ENCODE results near the gene SMARCA4.

DNA sequence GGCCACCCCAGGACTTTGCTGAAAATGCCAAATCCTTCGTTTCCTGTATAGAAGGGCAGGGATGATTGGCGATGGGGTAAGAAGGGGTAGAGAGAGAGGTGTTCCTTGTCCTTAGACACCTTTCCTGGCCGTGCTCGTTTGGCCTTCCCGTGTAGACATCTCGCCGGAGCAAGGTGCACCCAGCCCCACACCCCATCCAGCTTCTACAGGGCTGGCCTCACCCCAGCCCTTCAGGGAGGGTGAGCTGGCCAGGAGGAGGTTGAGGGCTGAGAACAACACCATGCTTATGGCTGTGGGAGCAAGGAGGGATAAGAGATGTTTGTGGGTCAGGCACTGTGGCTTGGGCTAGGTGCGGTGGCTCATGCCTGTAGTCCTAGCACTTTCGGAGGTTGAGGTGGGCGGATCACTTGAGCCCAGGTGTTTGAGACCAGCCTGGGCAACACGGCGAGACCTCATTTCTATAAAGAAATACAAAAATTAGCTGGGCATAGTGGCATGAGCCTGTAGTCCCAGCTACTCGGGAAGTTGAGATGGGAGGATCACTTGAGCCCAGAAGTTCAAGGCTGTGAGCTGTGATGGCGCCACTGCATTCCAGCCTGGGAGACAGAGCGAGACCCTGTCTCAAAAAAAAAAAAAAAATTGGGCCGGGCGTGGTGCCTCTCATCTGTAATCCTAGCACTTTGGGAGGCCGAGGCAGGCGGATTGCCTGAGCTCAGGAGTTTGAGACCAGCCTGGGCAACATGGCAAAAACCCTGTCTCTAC is 15.5 kb downstream of the SMARCA4 start:
- TF ChIP-seq, protein P1, sequence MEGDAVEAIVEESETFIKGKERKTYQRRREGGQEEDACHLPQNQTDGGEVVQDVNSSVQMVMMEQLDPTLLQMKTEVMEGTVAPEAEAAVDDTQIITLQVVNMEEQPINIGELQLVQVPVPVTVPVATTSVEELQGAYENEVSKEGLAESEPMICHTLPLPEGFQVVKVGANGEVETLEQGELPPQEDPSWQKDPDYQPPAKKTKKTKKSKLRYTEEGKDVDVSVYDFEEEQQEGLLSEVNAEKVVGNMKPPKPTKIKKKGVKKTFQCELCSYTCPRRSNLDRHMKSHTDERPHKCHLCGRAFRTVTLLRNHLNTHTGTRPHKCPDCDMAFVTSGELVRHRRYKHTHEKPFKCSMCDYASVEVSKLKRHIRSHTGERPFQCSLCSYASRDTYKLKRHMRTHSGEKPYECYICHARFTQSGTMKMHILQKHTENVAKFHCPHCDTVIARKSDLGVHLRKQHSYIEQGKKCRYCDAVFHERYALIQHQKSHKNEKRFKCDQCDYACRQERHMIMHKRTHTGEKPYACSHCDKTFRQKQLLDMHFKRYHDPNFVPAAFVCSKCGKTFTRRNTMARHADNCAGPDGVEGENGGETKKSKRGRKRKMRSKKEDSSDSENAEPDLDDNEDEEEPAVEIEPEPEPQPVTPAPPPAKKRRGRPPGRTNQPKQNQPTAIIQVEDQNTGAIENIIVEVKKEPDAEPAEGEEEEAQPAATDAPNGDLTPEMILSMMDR (conservative IDR thresholded peaks at IDR 0.05; ENCODE audit: low read depth in 2 of 2): no peak
- TF ChIP-seq EZH2 (IDR thresholded peaks at IDR 0.05; ENCODE audit: low read depth, unreplicated experiment): no peak
- no peak for TF ChIP-seq ZNF331 (CRISPR knock-in tag; IDR thresholded peaks at IDR 0.05; ENCODE audit: low read depth)
- no peak for TF ChIP-seq POLR2AphosphoS5 (IDR thresholded peaks at IDR 0.05; ENCODE audit: low read depth)
- no peak for TF ChIP-seq ZNF114 (CRISPR knock-in tag; IDR thresholded peaks at IDR 0.05)
- TF ChIP-seq, protein P2, sequence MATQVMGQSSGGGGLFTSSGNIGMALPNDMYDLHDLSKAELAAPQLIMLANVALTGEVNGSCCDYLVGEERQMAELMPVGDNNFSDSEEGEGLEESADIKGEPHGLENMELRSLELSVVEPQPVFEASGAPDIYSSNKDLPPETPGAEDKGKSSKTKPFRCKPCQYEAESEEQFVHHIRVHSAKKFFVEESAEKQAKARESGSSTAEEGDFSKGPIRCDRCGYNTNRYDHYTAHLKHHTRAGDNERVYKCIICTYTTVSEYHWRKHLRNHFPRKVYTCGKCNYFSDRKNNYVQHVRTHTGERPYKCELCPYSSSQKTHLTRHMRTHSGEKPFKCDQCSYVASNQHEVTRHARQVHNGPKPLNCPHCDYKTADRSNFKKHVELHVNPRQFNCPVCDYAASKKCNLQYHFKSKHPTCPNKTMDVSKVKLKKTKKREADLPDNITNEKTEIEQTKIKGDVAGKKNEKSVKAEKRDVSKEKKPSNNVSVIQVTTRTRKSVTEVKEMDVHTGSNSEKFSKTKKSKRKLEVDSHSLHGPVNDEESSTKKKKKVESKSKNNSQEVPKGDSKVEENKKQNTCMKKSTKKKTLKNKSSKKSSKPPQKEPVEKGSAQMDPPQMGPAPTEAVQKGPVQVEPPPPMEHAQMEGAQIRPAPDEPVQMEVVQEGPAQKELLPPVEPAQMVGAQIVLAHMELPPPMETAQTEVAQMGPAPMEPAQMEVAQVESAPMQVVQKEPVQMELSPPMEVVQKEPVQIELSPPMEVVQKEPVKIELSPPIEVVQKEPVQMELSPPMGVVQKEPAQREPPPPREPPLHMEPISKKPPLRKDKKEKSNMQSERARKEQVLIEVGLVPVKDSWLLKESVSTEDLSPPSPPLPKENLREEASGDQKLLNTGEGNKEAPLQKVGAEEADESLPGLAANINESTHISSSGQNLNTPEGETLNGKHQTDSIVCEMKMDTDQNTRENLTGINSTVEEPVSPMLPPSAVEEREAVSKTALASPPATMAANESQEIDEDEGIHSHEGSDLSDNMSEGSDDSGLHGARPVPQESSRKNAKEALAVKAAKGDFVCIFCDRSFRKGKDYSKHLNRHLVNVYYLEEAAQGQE (IDR thresholded peaks at IDR 0.05; ENCODE audit: unreplicated experiment): no peak
- no peak for TF ChIP-seq CREB1 (CRISPR knock-in tag; IDR thresholded peaks at IDR 0.05; ENCODE audit: low read depth)

Measured in GM23338 (cell line).